KMS-11 (cell line): ENCODE results near the gene GUCD1.

Experiments
- H2AFZ ChIP-seq: fragments of 200-600 bp; sonication (generic); 2 replicates; pipeline ENCODE4 v1.6.1; 2016; ENCODE audit warnings: antibody characterized with exemption, mixed run types, low read depth
- H3K27ac ChIP-seq: fragments of 200-600 bp; sonication (generic); 2 replicates; pipeline ENCODE4 v1.6.1; 2016; ENCODE audit warnings: mild to moderate bottlenecking, mixed run types
- H3K27me3 ChIP-seq: fragments of 200-600 bp; sonication (generic); 2 replicates; pipeline ENCODE4 v1.6.1; 2017; ENCODE audit warnings: mild to moderate bottlenecking, low read depth, mixed run types, moderate library complexity; ENCODE audit not compliant: insufficient read depth
- H3K36me3 ChIP-seq: fragments of 200-600 bp; sonication (generic); 2 replicates; pipeline ENCODE4 v1.6.1; 2017; ENCODE audit warnings: mild to moderate bottlenecking, mixed run types; ENCODE audit not compliant: insufficient read depth
- H3K4me1 ChIP-seq: fragments of 200-600 bp; sonication (generic); 2 replicates; pipeline ENCODE4 v1.6.1; 2016; ENCODE audit warnings: mild to moderate bottlenecking, low read depth, mixed run types; ENCODE audit not compliant: poor library complexity, severe bottlenecking
- H3K4me2 ChIP-seq: fragments of 200-600 bp; sonication (generic); 2 replicates; pipeline ENCODE4 v1.7.0; 2016; ENCODE audit warnings: mild to moderate bottlenecking, mixed run types
- H3K4me3 ChIP-seq: fragments of 200-600 bp; sonication (generic); IDR thresholded peaks from 2 replicates; pipeline ENCODE4 v1.6.1; 2017; ENCODE audit warnings: low read depth, low read length, mixed read lengths; ENCODE audit not compliant: insufficient read depth
- H3K79me2 ChIP-seq: fragments of 200-600 bp; sonication (generic); 2 replicates; pipeline ENCODE4 v1.6.1; 2016; ENCODE audit warnings: low read depth, mixed run types; ENCODE audit not compliant: insufficient read depth
- H3K9ac ChIP-seq: fragments of 200-600 bp; sonication (generic); 2 replicates; pipeline ENCODE4 v1.6.1; 2016; ENCODE audit warnings: mild to moderate bottlenecking, mixed run types
- H4K20me1 ChIP-seq: fragments of 200-600 bp; sonication (generic); 2 replicates; pipeline ENCODE4 v1.6.1; 2016; ENCODE audit warnings: mild to moderate bottlenecking, mixed run types; ENCODE audit not compliant: insufficient read depth
- TF ChIP-seq, protein P1 (sequence below): fragments of 200-600 bp; sonication (generic); conservative IDR thresholded peaks from 2 replicates; pipeline ENCODE4 v1.6.1; 2017; ENCODE audit warnings: low read depth, mild to moderate bottlenecking, antibody characterized with exemption, low read length, moderate library complexity, mixed read lengths

The GUCD1 gene

DNA sequence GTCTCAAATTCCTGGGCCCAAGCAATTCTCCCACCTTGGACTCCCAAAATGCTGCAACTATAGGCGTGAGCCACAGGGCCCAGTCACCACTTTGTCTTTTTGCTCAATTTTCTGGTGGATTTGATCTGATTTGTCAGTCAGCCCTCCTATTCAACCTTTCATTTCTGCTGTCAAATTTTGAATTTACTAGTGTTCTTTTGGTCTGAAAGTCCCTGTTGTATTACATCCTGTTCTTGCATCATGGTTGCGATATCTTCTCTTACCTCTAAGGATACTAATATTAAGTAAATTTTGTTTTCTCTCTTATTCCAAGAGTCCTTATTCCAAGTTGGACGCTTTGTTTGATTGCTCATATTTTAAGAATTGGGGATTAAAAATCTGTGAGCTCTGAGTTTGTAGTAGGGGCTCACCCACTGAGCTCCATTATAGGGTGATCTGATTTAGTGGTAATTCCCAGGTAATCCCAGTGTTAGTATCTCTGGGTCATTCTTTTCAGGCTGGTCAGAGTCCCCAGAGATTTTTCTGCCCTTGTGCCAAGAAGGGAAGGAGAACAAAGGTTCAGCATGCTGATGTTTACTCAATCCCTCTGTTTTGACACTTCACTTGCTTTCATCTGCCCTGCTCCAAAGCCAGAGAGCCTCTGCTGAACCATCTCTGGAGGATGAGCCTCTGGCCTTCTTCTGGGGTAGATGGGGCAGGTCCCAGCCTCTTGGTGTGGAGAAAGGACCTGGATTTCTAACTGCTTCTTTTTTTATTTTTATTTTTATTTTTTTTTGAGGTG, 49.8 kb downstream of the GUCD1 start:
- Histone ChIP-seq H3K9ac (no peak overlapping the region), H3K4me2 (no peak overlapping the region), H3K4me3 (no peak overlapping the region), H3K27me3 (no peaks in the 10 kb centered on the region), H3K27ac (no peak overlapping the region), H4K20me1 (no peaks in the 10 kb centered on the region), H3K36me3 (no peaks in the 10 kb centered on the region), H3K79me2 (no peaks in the 10 kb centered on the region), H2AFZ (no peak overlapping the region), H3K4me1 (peaks cover 11% of the 10 kb centered on the region)
- TF ChIP-seq, protein P1, sequence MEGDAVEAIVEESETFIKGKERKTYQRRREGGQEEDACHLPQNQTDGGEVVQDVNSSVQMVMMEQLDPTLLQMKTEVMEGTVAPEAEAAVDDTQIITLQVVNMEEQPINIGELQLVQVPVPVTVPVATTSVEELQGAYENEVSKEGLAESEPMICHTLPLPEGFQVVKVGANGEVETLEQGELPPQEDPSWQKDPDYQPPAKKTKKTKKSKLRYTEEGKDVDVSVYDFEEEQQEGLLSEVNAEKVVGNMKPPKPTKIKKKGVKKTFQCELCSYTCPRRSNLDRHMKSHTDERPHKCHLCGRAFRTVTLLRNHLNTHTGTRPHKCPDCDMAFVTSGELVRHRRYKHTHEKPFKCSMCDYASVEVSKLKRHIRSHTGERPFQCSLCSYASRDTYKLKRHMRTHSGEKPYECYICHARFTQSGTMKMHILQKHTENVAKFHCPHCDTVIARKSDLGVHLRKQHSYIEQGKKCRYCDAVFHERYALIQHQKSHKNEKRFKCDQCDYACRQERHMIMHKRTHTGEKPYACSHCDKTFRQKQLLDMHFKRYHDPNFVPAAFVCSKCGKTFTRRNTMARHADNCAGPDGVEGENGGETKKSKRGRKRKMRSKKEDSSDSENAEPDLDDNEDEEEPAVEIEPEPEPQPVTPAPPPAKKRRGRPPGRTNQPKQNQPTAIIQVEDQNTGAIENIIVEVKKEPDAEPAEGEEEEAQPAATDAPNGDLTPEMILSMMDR = no peak

DNA sequence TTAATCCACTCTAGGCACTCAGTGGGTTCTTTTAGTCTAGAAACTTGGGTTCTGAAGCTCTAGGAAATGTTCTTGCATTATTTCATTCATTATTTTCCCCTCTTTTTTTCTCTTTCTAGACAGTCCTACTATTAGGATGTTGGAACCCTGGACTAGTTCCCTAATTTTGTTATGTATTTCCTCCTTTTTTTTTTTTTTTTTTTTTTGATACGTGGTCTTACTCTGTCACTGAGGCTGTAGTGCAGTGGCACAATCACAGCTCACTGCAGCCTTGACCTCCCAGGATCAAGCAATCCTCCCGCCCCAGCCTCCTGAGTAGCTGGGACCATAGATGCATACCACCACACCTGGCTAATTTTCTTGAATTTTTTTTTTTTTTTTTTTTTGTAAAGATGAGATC, 50.4 kb downstream of the GUCD1 start:
- TF ChIP-seq, protein P1 = no peak
- H3K27me3 ChIP-seq = no peaks in the 10 kb centered on the region
- H3K36me3 ChIP-seq = no peaks in the 10 kb centered on the region
- no peak overlapping the region for H3K27ac ChIP-seq
- H3K79me2 ChIP-seq = no peaks in the 10 kb centered on the region
- no peak overlapping the region for H2AFZ ChIP-seq
- H3K4me2 ChIP-seq = no peak overlapping the region
- H4K20me1 ChIP-seq = no peaks in the 10 kb centered on the region
- no peak overlapping the region for H3K9ac ChIP-seq
- H3K4me3 ChIP-seq = no peak overlapping the region
- peaks cover 13% of the 10 kb centered on the region for H3K4me1 ChIP-seq

DNA sequence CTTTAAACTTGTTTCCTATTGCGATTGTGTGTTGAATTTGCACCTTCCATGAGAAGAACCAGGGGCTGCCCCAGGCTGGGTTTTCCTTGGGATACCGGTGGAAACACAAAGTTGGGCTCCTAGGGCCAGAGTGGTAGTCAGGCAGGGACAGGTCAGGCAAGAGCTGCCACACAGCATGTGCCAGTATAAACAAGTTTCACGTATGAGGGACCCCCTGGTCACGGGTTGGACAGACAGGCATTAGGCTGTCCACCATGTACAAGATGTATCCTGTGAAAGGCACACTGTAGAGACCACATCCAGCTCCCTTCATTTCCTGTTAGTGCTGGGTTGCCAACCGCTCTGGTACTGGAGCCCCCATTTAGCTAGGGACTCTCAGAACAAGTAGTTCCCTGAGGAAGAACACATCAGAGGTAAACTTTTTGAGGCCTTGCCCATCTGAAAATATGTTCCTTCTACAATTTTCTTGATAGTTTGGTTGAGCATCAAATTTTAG, 51.0 kb downstream of the GUCD1 start:
- H3K4me1 ChIP-seq = peaks cover 19% of the 10 kb centered on the region
- no peak overlapping the region for H2AFZ ChIP-seq
- H4K20me1 ChIP-seq = no peaks in the 10 kb centered on the region
- no peak overlapping the region for H3K27ac ChIP-seq
- H3K4me2 ChIP-seq = no peak overlapping the region
- TF ChIP-seq, protein P1 = no peak
- no peaks in the 10 kb centered on the region for H3K79me2 ChIP-seq
- no peak overlapping the region for H3K9ac ChIP-seq
- H3K27me3 ChIP-seq = no peaks in the 10 kb centered on the region
- no peaks in the 10 kb centered on the region for H3K36me3 ChIP-seq
- H3K4me3 ChIP-seq = no peak overlapping the region

DNA sequence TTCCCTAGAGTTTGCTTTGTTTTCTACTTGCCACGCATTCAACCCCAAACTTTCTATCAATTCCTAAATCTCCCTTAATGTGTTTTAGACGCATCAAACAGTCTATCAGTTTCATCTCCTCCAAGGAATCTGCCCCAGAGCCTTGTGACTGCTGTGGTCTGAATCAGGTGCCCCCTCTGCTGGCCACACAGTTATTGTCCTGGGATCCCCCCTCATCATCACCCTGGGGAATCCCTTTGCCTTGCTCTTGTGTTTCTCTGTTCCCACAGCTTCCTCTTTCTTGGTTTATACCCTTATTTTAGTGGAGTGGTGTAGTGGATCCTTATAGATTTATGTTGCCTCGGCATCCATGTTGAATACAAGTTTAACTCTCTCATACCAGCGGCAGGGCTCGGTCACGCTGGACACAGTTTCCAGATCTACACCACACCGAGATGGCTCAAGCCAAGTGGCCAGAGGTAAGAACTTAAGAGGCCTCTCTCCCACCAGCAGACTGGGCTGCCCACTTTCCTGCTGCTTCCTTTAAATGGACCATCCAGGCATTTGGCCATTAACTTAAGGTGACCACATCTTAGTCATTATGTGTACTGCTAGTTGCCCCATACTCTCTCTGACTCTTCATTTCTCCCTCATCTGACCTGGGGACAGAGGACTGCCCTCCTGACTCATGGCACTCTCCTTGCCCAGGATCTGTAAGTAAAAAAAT, 51.6 kb downstream of the GUCD1 start:
- Histone ChIP-seq H3K27ac (no peak overlapping the region), H3K27me3 (no peaks in the 10 kb centered on the region), H3K9ac (no peak overlapping the region), H3K4me3 (no peak overlapping the region), H4K20me1 (no peaks in the 10 kb centered on the region), H2AFZ (no peak overlapping the region), H3K36me3 (no peaks in the 10 kb centered on the region), H3K4me1 (peaks cover 25% of the 10 kb centered on the region), H3K4me2 (no peak overlapping the region), H3K79me2 (no peaks in the 10 kb centered on the region)
- TF ChIP-seq, protein P1 = peak; percentile 81
